DLD1 (cell line): ENCODE measurements around the gene ECHDC1.
"Not testable (repeated sequence)": the region's sequence is repeated elsewhere in the genome, so short reads cannot be mapped to it uniquely, and the experiment has no call there.

Experiments used
- in situ Hi-C: cut with HindIII; loops from 2 replicates; pipeline ENCODE4 v1.10.0; 2017; ENCODE audit warnings: low sequenced_read_pairs

The ECHDC1 gene

GRCh38 chr6:127342946-127343808 is at the start of gene ECHDC1:
Gene ECHDC1, minus strand, starts transcription at chr6:127343609. Its CDS starts 12,581 bp downstream, at chr6:127331028.
- in situ Hi-C loops: no loop called here

DNA sequence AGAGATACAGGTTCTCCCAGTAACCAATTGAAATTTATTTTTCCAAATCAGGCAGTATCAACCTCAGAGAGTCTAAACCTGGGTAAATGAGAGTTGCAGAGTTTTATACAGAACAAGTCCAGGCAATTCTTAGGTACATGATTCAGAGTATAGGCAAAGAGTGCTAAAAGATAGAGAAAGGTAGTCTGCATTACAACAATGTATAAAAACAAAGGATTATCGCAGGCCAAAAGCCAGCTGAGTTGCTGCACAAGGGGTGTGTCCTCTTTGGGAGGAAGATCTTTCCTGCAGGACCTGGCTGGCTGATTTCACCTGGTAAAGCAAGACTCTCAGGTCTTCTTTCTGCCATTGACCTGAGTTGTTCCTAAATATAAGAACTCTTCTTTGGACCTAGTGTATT is 48.9 kb upstream of the ECHDC1 start:
- in situ Hi-C loops: no loop called here

- in situ Hi-C loops: no loop called here
Observed at GRCh38 chr6:127391094-127391953, 47.9 kb upstream of the ECHDC1 start.

- in situ Hi-C loops: no loop called here
Observed at GRCh38 chr6:127389706-127390105, 46.3 kb upstream of the ECHDC1 start.

- in situ Hi-C loops: no loop called here
Observed at GRCh38 chr6:127385668-127386430, 42.4 kb upstream of the ECHDC1 start.

DNA sequence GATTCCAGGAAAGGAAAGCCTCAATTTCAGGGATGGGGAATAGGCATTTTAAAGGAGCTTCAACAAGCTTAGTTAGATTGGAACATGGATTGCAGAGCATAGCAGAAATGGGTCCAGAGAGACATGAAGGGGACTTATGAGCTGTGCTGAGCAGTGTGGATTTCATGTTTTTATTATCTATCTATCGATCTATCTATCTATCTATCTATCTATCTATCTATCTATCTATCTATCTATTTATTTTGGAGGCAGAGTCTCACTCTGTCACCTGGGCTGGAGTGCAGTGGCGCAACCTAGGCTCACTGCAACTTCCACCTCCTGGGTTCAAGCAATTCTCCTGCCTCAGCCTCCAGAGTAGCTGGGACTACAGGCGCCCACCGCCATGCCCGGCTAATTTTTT is 41.4 kb upstream of the ECHDC1 start:
- in situ Hi-C loops: not testable (repeated sequence)

DNA sequence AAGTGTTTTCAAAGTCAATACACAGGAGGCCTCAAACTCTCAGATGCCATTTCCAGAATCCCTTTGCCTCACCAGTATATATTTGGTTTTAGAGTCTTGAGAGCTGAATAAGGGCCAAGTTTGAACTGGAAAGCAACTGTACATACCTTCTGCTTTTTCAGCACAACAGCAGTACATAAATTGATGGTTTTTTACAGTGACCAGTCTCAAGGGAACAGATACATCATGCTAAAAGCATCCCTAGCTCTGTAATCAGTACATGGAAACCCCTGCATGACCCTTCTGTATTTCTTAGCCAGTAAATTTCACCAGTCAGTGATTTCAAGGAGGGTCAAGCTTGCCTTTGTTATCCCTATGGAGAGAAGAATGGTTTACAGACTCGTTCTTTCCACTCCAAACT is 40.6 kb upstream of the ECHDC1 start:
- in situ Hi-C loops: no loop called here

DNA sequence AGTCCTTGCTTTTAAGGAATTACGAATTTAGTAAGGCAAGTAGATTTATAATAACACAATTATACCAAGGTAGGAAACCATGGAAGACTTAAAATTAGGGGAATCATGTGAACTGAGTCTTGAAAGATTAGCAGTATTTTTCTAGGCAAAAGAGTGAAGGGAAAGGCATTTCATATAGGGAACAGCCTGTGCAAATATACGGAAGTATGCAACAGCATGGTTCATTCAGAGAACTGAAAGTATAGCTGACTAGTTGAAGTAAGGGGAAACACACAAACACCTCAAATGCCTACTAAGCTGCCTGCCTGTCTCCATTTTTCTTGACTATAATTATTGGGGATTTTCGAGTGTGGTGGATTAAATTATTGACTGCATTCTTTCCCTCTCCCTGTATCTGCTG is 39.0 kb upstream of the ECHDC1 start:
- in situ Hi-C loops: no loop called here

- in situ Hi-C loops: no loop called here
Observed at GRCh38 chr6:127381384-127381783, 38.0 kb upstream of the ECHDC1 start.

DNA sequence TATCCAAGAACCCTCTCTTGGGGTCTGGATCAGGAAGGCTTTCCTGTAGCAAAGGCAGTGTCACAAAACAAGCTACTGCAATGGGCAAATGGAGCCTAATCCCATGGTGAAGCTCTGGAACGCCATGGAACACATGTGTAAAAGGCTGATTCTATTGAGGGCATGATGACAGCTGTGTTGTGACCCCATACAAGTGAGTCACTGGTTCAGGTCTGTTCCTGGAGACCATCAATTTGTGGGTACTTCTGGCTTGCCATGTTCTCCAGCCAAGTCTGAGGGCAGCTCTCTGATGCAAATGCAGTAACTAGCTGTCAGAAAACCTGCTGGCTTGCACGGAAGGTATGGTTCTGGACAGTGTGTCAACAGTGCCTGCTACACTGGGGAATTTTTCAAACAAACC is 33.3 kb upstream of the ECHDC1 start:
- in situ Hi-C loops: no loop called here

- in situ Hi-C loops: no loop called here
Observed at GRCh38 chr6:127367023-127367375, 23.6 kb upstream of the ECHDC1 start.

DNA sequence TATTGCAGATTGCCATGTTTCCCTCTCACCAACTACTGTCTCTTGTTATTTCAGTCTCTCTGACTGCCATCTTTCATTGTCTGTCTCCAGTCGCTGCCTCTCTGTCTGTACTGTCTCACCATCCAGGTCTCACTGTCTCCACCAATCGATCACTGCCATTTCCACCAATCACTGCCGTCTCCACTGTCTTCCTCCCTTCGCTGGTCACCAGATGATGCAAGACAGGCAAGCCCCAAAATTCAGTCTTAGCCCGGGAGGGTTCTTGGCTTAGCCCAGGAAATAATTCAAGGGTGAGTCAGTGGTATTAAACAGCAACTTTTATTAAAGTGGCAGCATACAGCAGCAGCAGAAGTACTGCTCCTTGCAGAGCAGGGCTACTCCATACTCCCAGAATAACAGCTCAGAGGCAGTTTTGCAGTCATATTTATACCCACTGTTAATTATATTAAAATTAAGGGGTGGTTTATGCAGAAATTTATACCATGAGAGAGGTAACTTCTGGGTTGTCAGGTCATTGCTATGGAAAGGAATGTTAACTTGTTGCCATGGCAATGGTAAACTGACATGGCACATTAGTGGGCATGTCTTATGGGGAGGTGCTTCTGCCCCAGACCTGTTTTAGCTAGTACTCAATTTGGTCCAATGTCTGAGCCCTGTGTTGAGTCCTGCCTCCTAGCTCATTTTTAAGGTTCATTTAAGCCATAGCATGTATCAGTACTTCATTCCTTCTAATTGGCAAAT is 23.0 kb upstream of the ECHDC1 start:
- in situ Hi-C loops: no loop called here

GRCh38 chr6:127365874-127366273 is 22.5 kb upstream of the ECHDC1 start:
- in situ Hi-C loops: no loop called here

GRCh38 chr6:127352524-127352923 is 9.1 kb upstream of the ECHDC1 start:
- in situ Hi-C loops: no loop called here

DNA sequence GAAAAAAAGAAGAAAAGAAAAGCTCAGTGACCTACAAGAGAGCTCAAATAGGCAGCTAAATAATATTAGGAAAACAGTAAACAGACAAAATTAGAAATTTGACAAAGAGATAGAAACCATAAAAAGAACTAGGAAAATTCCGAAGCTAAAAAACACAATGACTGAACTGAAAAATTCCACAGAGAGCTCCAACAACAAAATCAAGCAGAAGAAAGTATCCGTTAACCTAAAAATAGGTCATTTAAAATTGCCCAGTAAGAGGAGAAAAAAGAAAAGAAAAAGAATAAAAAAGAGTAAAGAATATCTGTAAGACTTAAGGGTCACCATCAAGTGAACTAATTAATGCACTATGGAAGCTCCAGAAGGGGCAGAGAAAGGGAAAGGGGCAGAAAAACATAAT is 6.6 kb upstream of the ECHDC1 start:
- in situ Hi-C loops: no loop called here

- in situ Hi-C loops: no loop called here
Observed at GRCh38 chr6:127348028-127348661, 4.7 kb upstream of the ECHDC1 start.

DNA sequence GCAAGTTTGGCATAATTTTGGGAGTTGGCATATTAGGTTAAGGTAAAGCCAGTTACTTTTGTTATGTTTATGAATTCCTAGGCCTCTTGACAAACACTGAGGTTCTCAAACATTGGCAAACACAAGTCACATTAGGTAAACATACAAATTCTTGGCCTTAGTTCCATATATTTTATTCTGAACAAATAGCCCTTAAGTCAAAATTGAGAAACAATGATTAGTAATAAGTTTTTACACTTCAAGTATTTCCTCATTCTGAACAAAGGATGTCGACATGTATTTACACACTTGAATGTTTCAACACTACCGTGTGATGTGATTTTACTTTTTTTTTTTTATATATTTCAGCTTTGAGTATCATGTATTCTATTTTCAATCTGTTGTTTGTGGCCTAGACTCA is 3.8 kb upstream of the ECHDC1 start:
- in situ Hi-C loops: no loop called here

- in situ Hi-C loops: no loop called here
Observed at GRCh38 chr6:127345521-127345920, 2.1 kb upstream of the ECHDC1 start.

- in situ Hi-C loops: no loop called here
Observed at GRCh38 chr6:127343809-127344659, 625 bp upstream of the ECHDC1 start.
